SK-N-MC (cell line): Measurements from ENCODE around the gene MESP2.

Source experiments
- EZH2 ChIP-seq: fragments of 200-600 bp; sonication (generic); IDR thresholded peaks from one replicate; pipeline ENCODE4 v1.6.1; 2017; ENCODE audit warnings: antibody characterized with exemption
- POLR2AphosphoS5 ChIP-seq: IDR thresholded peaks from 2 replicates; pipeline ENCODE4 v1.6.1; 2012; ENCODE audit warnings: mild to moderate bottlenecking, low read depth, low read length, borderline replicate concordance

DNA sequence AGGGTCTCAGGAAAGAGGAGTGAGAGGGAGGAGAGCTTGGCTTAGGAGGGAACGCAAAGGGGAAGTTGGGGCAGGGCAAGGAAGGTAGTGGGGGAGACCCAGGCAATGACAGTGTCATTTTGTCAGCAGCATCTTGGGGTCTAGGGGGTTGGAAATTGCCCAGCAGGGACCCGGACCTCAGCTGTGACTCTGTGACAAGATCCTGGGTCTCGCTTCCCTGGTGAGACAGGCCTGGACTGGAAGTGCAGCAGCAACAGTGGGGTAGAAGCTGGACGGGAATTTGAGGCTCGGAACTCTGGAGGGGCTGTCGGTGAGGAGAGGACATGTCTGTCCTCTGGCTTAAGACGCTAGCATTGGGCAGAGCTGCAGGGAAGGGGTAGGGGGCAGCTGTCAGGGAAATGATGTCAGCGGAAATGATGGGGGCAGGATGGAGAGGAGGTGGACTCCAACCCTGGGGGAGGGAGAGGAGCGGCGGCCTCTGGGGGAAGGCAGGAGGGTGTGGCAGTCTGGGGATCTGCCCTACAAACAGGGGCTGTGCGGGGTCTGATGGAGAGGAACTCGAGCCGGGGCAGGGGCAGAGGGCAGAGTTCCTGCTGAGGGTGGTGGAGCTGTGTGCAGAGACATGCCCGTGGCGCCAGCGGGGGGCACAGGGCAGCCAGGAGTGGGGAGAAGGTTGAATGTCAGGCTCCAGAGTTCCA is 26.2 kb downstream of the MESP2 start:
- TF ChIP-seq EZH2 = no peak
- no peak for TF ChIP-seq POLR2AphosphoS5
